IMR-90 (cell line): ENCODE data around the gene SERP1.

Source experiments
- BHLHE40 ChIP-seq: fragments of 150-350 bp; IDR thresholded peaks from 2 replicates; pipeline ENCODE4 v1.6.1; 2016; ENCODE audit warnings: mild to moderate bottlenecking, low read depth, low read length
- CEBPB ChIP-seq: IDR thresholded peaks from 2 replicates; pipeline ENCODE4 v1.6.1; 2012; ENCODE audit warnings: low read depth, low read length, improper control_type of control experiment
- CTCF ChIP-seq: conservative IDR thresholded peaks from 2 replicates; pipeline ENCODE4 v1.5.1; 2012; ENCODE audit warnings: mild to moderate bottlenecking, low read depth, low read length, improper control_type of control experiment
- POLR2A ChIP-seq: IDR thresholded peaks from 2 replicates; pipeline ENCODE4 v1.6.1; 2012; ENCODE audit warnings: mild to moderate bottlenecking, low read depth, low read length
- RAD21 ChIP-seq: IDR thresholded peaks from 2 replicates; pipeline ENCODE4 v1.6.1; 2012; ENCODE audit warnings: low read length, improper control_type of control experiment
- SMC3 ChIP-seq: fragments of 150-350 bp; IDR thresholded peaks from 2 replicates; pipeline ENCODE4 v1.6.1; 2016; ENCODE audit warnings: low read depth, mild to moderate bottlenecking, antibody characterized with exemption, low read length, moderate library complexity

- TF ChIP-seq POLR2A (no peak), CEBPB (no peak), BHLHE40 (no peak), CTCF (no peak), SMC3 (no peak), RAD21 (no peak)
Observed at GRCh38 chr3:150504483-150504882, 41.8 kb downstream of the SERP1 start.
